Neuronal stem cell (in vitro differentiated cells): Measurements from ENCODE around the gene WDTC1.

Source experiments
- DNase-seq: peaks from one replicate; pipeline ENCODE4 v3.0.0-alpha.2; 2013; ENCODE audit warnings: low spot score
- H2AFZ ChIP-seq: one replicate; pipeline ENCODE4 v1.6.1; 2013; ENCODE audit warnings: mild to moderate bottlenecking, low read length, inconsistent platforms
- H2AK5ac ChIP-seq: 2 replicates; pipeline ENCODE4 v1.6.1; 2013; ENCODE audit warnings: low read depth, mild to moderate bottlenecking, inconsistent platforms, low read length, moderate library complexity, mixed read lengths
- H2BK120ac ChIP-seq: 2 replicates; pipeline ENCODE4 v1.6.1; 2013; ENCODE audit warnings: low read depth, mild to moderate bottlenecking, inconsistent platforms, low read length, moderate library complexity, mixed read lengths
- H2BK12ac ChIP-seq: one replicate; pipeline ENCODE4 v1.6.1; 2013; ENCODE audit warnings: low read length, inconsistent platforms
- H2BK15ac ChIP-seq: 2 replicates; pipeline ENCODE4 v1.6.1; 2013; ENCODE audit warnings: mild to moderate bottlenecking, low read length, inconsistent platforms, mixed read lengths
- H2BK5ac ChIP-seq: one replicate; pipeline ENCODE4 v1.6.1; 2013; ENCODE audit warnings: inconsistent platforms, mild to moderate bottlenecking, low read length, moderate library complexity
- H3K14ac ChIP-seq: one replicate; pipeline ENCODE4 v1.6.1; 2013; ENCODE audit warnings: low read length, inconsistent platforms
- H3K18ac ChIP-seq: 2 replicates; pipeline ENCODE4 v1.6.1; 2013; ENCODE audit warnings: low read length, inconsistent platforms
- H3K23ac ChIP-seq: 2 replicates; pipeline ENCODE4 v1.6.1; 2013; ENCODE audit warnings: low read depth, mild to moderate bottlenecking, mixed read lengths, low read length, inconsistent platforms; ENCODE audit not compliant: poor library complexity
- H3K27ac ChIP-seq: replicated peaks from 3 replicates; pipeline ENCODE4 v1.5.1; 2013; ENCODE audit warnings: low read length, inconsistent platforms
- H3K27me3 ChIP-seq, 3 experiments: 2 replicates each; pipeline ENCODE4 v1.6.1; 2013; ENCODE audit warnings: low read length in 3 of 3, mild to moderate bottlenecking in 2 of 3, inconsistent platforms in 1 of 3, low read depth in 1 of 3, mixed read lengths in 1 of 3, moderate library complexity in 1 of 3; ENCODE audit not compliant: control insufficient read depth in 3 of 3, insufficient read depth in 3 of 3
- H3K36me3 ChIP-seq, 2 donors: replicated peaks in 1 of 2; 2 replicates each; pipeline ENCODE4 v1.6.1; 2013; ENCODE audit warnings: low read length in 2 of 2; ENCODE audit not compliant: control insufficient read depth in 2 of 2, insufficient read depth in 2 of 2
- H3K4ac ChIP-seq: 2 replicates; pipeline ENCODE4 v1.6.1; 2013; ENCODE audit warnings: inconsistent platforms, mild to moderate bottlenecking, low read length, moderate library complexity
- H3K4me1 ChIP-seq, 2 donors: 1 replicate in 1 of 2; 2 replicates in 1 of 2; pipeline ENCODE4 v1.6.1; 2013; ENCODE audit warnings: low read length in 2 of 2, low read depth in 1 of 2; ENCODE audit not compliant: control insufficient read depth in 2 of 2, insufficient read depth in 1 of 2
- H3K4me2 ChIP-seq: one replicate; pipeline ENCODE4 v1.6.1; 2013; ENCODE audit warnings: mild to moderate bottlenecking, low read length, inconsistent platforms; ENCODE audit not compliant: insufficient read depth, poor library complexity, severe bottlenecking
- H3K4me3 ChIP-seq, 2 donors: 2 replicates each; pipeline ENCODE4 v1.5.1; 2013; ENCODE audit warnings: low read length in 2 of 2, mild to moderate bottlenecking in 2 of 2, inconsistent platforms in 1 of 2, moderate library complexity in 1 of 2
- H3K79me1 ChIP-seq: one replicate; pipeline ENCODE4 v1.6.1; 2013; ENCODE audit warnings: low read depth, mild to moderate bottlenecking, inconsistent platforms, low read length, moderate library complexity
- H3K9ac ChIP-seq: one replicate; pipeline ENCODE4 v1.6.1; 2013; ENCODE audit warnings: mild to moderate bottlenecking, low read depth, low read length, inconsistent platforms; ENCODE audit not compliant: poor library complexity
- H3K9me3 ChIP-seq, 2 donors: replicated peaks in 1 of 2; 2 replicates each; pipeline versions ENCODE3 to v1.6.1; 2013; ENCODE audit warnings: low read length in 2 of 2, mild to moderate bottlenecking in 2 of 2, inconsistent platforms in 1 of 2, low read depth in 1 of 2, mixed read lengths in 1 of 2, moderate library complexity in 1 of 2; ENCODE audit not compliant: control insufficient read depth in 2 of 2, insufficient read depth in 1 of 2
- H4K8ac ChIP-seq: one replicate; pipeline ENCODE4 v1.6.1; 2013; ENCODE audit warnings: low read depth, mild to moderate bottlenecking, inconsistent platforms, low read length, moderate library complexity
- H4K91ac ChIP-seq: one replicate; pipeline ENCODE4 v1.6.1; 2013; ENCODE audit warnings: low read length, low read depth, mild to moderate bottlenecking, inconsistent platforms; ENCODE audit not compliant: poor library complexity
- WGBS, 2 donors: extraction: QIAGEN DNeasy Blood & Tissue Kit; methylation state at CpG; one replicate each; pipeline ENCODE4 v1.1.7; 2013; ENCODE audit warnings: missing lambda C conversion rate in 2 of 2, mixed read lengths in 1 of 2; ENCODE audit not compliant: insufficient read length in 2 of 2, insufficient replicate concordance in 1 of 2; ENCODE audit errors: extremely low coverage in 2 of 2; 5-methylcytosine and 5-hydroxymethylcytosine counted together

The WDTC1 gene

DNA sequence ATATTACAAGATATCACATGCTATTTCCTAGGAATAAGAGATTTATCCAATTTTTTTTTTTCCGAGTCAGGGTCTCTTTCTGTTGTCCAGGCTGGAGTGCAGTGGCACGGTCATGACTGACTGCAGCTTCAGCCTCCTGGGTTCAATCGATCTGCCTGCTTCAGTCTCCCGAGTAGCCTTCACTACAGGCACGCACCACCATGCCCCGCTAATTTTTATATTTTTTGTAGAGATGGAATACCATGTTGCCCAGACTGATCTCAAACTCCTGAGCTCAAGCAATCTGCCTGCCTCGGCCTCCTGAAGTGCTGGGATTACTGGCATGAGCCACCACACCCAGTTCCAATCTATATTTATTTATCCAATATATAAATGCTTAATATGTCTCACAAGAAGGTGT lies 18.0 kb upstream of the WDTC1 start:
- Histone ChIP-seq H4K91ac (no peak overlapping the region), H3K9me3 (peaks cover 0 to 2% of the 10 kb centered on the region in 2 donors), H2BK5ac (no peak overlapping the region), H3K23ac (no peak overlapping the region), H3K4me2 (no peak overlapping the region), H2BK15ac (no peak overlapping the region), H3K14ac (no peak overlapping the region), H3K9ac (no peak overlapping the region), H3K36me3 (no peaks in the 10 kb centered on the region), H3K4me3 (no peak overlapping the region), H3K4ac (no peak overlapping the region), H3K27ac (no peak overlapping the region), H2BK12ac (no peak overlapping the region), H4K8ac (no peak overlapping the region), H2AFZ (no peak overlapping the region), H2BK120ac (no peak overlapping the region), H3K27me3 (no peaks in the 10 kb centered on the region), H3K4me1 (peaks cover 0 to 7% of the 10 kb centered on the region in 2 donors), H3K79me1 (no peaks in the 10 kb centered on the region), H3K18ac (no peak overlapping the region), H2AK5ac (no peak overlapping the region)
- DNase-seq: no peak
- no CpG with 5 or more reads among the region's 7 CpGs for WGBS, 2 donors

DNA sequence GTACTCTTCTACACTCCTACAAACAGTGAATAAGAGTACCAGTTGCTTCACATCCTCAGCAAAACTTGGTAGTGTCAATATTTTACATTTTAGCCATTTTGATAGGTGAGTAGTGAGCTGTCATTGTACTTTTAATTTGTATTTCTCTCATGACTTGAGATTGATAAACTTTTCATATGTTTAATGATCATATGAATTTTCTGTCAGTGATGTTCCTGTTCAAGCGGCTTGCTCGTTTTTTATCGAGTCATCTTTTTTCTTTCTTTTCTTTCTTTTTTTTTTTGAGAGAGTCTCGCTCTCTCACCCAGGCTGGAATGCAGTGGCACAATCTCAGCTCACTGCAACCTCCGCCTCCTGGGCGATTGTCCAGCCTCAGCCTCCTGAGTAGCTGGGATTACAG lies 17.0 kb upstream of the WDTC1 start:
- Histone ChIP-seq H2AFZ (no peak overlapping the region), H3K18ac (no peak overlapping the region), H4K8ac (no peak overlapping the region), H3K9ac (no peak overlapping the region), H3K23ac (no peak overlapping the region), H3K27ac (no peak overlapping the region), H2BK15ac (no peak overlapping the region), H3K4me2 (no peak overlapping the region), H3K4me3 (no peak overlapping the region), H2BK5ac (no peak overlapping the region), H4K91ac (no peak overlapping the region), H3K9me3 (peaks cover 0 to 2% of the 10 kb centered on the region in 2 donors), H2BK120ac (no peak overlapping the region), H3K14ac (no peak overlapping the region), H2AK5ac (no peak overlapping the region), H3K4me1 (peaks cover 0 to 7% of the 10 kb centered on the region in 2 donors), H3K4ac (no peak overlapping the region), H3K27me3 (no peaks in the 10 kb centered on the region), H2BK12ac (no peak overlapping the region), H3K79me1 (no peaks in the 10 kb centered on the region), H3K36me3 (no peaks in the 10 kb centered on the region)
- no CpG with 5 or more reads among the region's 6 CpGs for WGBS, 2 donors
- no peak for DNase-seq

DNA sequence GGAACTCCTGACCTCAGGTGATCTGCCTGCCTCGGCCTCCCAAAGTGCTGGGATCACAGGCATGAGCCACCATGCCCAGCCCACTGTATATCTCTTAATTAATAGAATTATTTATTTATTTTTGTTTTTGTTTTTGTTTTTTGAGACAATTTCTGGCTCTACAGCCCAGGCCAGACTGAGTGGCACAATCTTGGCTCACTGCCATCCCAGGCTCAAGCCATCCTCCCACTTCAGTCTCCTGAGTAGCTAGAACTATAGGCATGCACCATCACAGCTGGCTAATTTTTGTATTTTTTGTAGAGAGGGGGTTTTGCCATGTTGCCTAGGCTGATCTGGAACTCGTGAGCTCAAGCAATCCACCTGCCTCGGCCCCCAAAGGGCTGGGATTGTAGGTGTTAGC lies 15.7 kb upstream of the WDTC1 start:
- H4K91ac ChIP-seq: no peak overlapping the region
- H3K9ac ChIP-seq: no peak overlapping the region
- H2BK120ac ChIP-seq: no peak overlapping the region
- H3K4me3 ChIP-seq: no peak overlapping the region
- no peaks in the 10 kb centered on the region for H3K36me3 ChIP-seq
- H2AK5ac ChIP-seq: no peak overlapping the region
- H2BK12ac ChIP-seq: no peak overlapping the region
- H3K79me1 ChIP-seq: no peaks in the 10 kb centered on the region
- DNase-seq: no peak
- H3K4me2 ChIP-seq: no peak overlapping the region
- no peak overlapping the region for H4K8ac ChIP-seq
- no peak overlapping the region for H2BK15ac ChIP-seq
- H2BK5ac ChIP-seq: no peak overlapping the region
- no peak overlapping the region for H3K14ac ChIP-seq
- WGBS, 2 donors: no CpG with 5 or more reads among the region's 3 CpGs
- no peaks in the 10 kb centered on the region for H3K27me3 ChIP-seq
- peaks cover 0 to 2% of the 10 kb centered on the region in 2 donors for H3K9me3 ChIP-seq
- no peak overlapping the region for H3K23ac ChIP-seq
- H3K4ac ChIP-seq: no peak overlapping the region
- H3K27ac ChIP-seq: no peak overlapping the region
- H2AFZ ChIP-seq: no peak overlapping the region
- H3K4me1 ChIP-seq: peaks cover 0 to 7% of the 10 kb centered on the region in 2 donors
- H3K18ac ChIP-seq: no peak overlapping the region

DNA sequence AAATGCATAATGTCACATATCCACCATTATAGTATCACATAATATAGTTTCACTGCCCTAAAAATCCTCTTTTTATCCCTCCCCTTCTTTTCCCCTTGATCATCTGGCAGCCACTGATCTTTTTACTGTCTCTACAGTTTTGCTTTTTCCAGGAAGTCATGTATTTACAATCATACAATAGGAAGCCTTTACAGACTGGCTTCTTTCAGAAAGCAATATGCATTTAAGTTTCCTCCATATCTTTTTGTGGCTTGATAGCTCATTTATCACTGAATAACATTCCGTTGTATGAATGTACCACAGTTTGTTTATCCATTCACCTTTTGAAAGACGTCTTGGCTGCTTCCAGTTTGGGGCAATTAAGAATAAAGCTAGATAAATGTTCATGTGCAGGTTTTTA lies 14.3 kb upstream of the WDTC1 start:
- H3K23ac ChIP-seq: no peak overlapping the region
- H3K4me3 ChIP-seq: no peak overlapping the region
- no peaks in the 10 kb centered on the region for H3K27me3 ChIP-seq
- H2BK12ac ChIP-seq: no peak overlapping the region
- H3K36me3 ChIP-seq: no peaks in the 10 kb centered on the region
- no peak overlapping the region for H3K9ac ChIP-seq
- no peak overlapping the region for H3K4me2 ChIP-seq
- H4K8ac ChIP-seq: no peak overlapping the region
- no peak overlapping the region for H2AK5ac ChIP-seq
- no peak overlapping the region for H4K91ac ChIP-seq
- H3K9me3 ChIP-seq: peaks cover 0 to 2% of the 10 kb centered on the region in 2 donors
- no peak overlapping the region for H2AFZ ChIP-seq
- no peak overlapping the region for H3K14ac ChIP-seq
- no peak overlapping the region for H2BK120ac ChIP-seq
- no CpG with 5 or more reads among the region's 2 CpGs for WGBS, 2 donors
- no peak for DNase-seq
- H3K79me1 ChIP-seq: no peaks in the 10 kb centered on the region
- peaks cover 0 to 7% of the 10 kb centered on the region in 2 donors for H3K4me1 ChIP-seq
- H2BK5ac ChIP-seq: no peak overlapping the region
- H3K27ac ChIP-seq: no peak overlapping the region
- H3K4ac ChIP-seq: no peak overlapping the region
- no peak overlapping the region for H2BK15ac ChIP-seq
- no peak overlapping the region for H3K18ac ChIP-seq
